Endothelial cell of umbilical vein (primary cell): Measurements from ENCODE around the gene C2CD3.

Experiments
- EZH2 ChIP-seq: IDR thresholded peaks from 2 replicates; pipeline ENCODE4 v1.6.1; 2012; ENCODE audit warnings: borderline replicate concordance, low read depth, mild to moderate bottlenecking, moderate library complexity, low read length, inconsistent platforms; ENCODE audit not compliant: severe bottlenecking
- FOS ChIP-seq: IDR thresholded peaks from 2 replicates; pipeline ENCODE4 v1.6.1; 2011; ENCODE audit warnings: mild to moderate bottlenecking, low read length, moderate library complexity, borderline replicate concordance; ENCODE audit not compliant: insufficient read depth
- MYC ChIP-seq: IDR thresholded peaks from one replicate; pipeline ENCODE4 v1.6.1; 2011; ENCODE audit warnings: mild to moderate bottlenecking, low read depth, low read length
- POLR2A ChIP-seq: IDR thresholded peaks from 2 replicates; pipeline ENCODE4 v1.6.1; 2012; ENCODE audit warnings: low read depth, mild to moderate bottlenecking, control low read depth, low read length
- TF ChIP-seq, protein P1 (sequence below), 2 donors: IDR thresholded peaks; 1 replicate in 1 of 2; 2 replicates in 1 of 2; pipeline ENCODE4 v1.5.1; 2011; ENCODE audit warnings: low read length in 2 of 2, mild to moderate bottlenecking in 2 of 2, moderate library complexity in 2 of 2, control low read depth in 1 of 2, inconsistent platforms in 1 of 2, low read depth in 1 of 2; ENCODE audit not compliant: insufficient read depth in 1 of 2; ENCODE audit errors: extremely low read depth in 1 of 2
- TF ChIP-seq, protein P2 (sequence below): IDR thresholded peaks from 2 replicates; pipeline ENCODE4 v1.6.1; 2011; ENCODE audit not compliant: insufficient read depth, insufficient read length

DNA sequence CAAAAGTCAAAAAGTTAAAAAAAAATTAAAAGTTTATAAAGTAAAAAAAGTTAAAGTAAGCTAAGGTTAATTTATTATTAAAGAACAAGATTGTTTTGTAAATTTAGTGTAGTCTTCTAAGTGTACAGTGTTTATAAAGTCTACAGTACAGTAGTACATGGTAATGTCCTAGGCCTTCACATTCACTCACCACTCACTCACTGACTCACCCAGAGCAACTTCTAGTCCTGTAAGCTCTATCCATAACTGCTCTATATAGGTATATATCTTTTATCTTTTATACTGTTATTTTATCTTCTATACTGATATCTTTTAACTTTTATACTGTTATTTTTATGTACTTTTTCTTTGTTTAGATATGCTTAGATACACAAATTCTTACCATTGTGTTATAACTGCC is 11.2 kb downstream of the C2CD3 start:
- TF ChIP-seq, protein P1, sequence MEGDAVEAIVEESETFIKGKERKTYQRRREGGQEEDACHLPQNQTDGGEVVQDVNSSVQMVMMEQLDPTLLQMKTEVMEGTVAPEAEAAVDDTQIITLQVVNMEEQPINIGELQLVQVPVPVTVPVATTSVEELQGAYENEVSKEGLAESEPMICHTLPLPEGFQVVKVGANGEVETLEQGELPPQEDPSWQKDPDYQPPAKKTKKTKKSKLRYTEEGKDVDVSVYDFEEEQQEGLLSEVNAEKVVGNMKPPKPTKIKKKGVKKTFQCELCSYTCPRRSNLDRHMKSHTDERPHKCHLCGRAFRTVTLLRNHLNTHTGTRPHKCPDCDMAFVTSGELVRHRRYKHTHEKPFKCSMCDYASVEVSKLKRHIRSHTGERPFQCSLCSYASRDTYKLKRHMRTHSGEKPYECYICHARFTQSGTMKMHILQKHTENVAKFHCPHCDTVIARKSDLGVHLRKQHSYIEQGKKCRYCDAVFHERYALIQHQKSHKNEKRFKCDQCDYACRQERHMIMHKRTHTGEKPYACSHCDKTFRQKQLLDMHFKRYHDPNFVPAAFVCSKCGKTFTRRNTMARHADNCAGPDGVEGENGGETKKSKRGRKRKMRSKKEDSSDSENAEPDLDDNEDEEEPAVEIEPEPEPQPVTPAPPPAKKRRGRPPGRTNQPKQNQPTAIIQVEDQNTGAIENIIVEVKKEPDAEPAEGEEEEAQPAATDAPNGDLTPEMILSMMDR (IDR thresholded peaks at IDR 0.05; ENCODE audit: extremely low read depth in 1 of 2, insufficient read depth in 1 of 2, low read depth in 1 of 2, low read length in 2 of 2): no peak
- no peak for TF ChIP-seq POLR2A
- no peak for TF ChIP-seq EZH2
- TF ChIP-seq FOS: no peak
- TF ChIP-seq, protein P2, sequence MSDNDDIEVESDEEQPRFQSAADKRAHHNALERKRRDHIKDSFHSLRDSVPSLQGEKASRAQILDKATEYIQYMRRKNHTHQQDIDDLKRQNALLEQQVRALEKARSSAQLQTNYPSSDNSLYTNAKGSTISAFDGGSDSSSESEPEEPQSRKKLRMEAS: no peak
- no peak for TF ChIP-seq MYC
